RWPE2 (cell line): ENCODE measurements around the gene DHH.

Source experiments
- ATAC-seq: fragments of 200-7000 bp; cut with Tn5 transposase; 3 replicates; pipeline ENCODE4 v1.9.1; 2021; ENCODE audit warnings: low read depth
- DNase-seq: peaks from one replicate; pipeline ENCODE4 v3.0.0-alpha.2; 2020; ENCODE audit warnings: low spot score
- H3K27ac ChIP-seq: fragments of 450-650 bp; 2 replicates; pipeline ENCODE4 v1.5.1; 2017; ENCODE audit warnings: mild to moderate bottlenecking; ENCODE audit not compliant: poor library complexity, severe bottlenecking
- H3K27me3 ChIP-seq: fragments of 250-450 bp; sonication (Bioruptor Pico); 2 replicates; pipeline ENCODE4 v1.5.1; 2021; ENCODE audit warnings: mild to moderate bottlenecking, moderate library complexity; ENCODE audit not compliant: insufficient read depth, poor library complexity, severe bottlenecking
- H3K36me3 ChIP-seq: fragments of 250-450 bp; sonication (Bioruptor Pico); 2 replicates; pipeline ENCODE4 v1.5.1; 2020; ENCODE audit warnings: low read depth, mild to moderate bottlenecking, moderate library complexity
- H3K4me1 ChIP-seq: fragments of 250-450 bp; sonication (Bioruptor Pico); 2 replicates; pipeline ENCODE4 v1.5.1; 2021; ENCODE audit warnings: mild to moderate bottlenecking, moderate library complexity; ENCODE audit not compliant: insufficient read depth, poor library complexity, severe bottlenecking
- H3K4me3 ChIP-seq: fragments of 250-450 bp; sonication (Bioruptor Pico); 2 replicates; pipeline ENCODE4 v1.5.1; 2021; ENCODE audit warnings: mild to moderate bottlenecking, moderate library complexity; ENCODE audit not compliant: severe bottlenecking
- H3K9me3 ChIP-seq: fragments of 250-450 bp; sonication (Bioruptor Pico); 2 replicates; pipeline ENCODE4 v1.5.1; 2021; ENCODE audit warnings: mild to moderate bottlenecking, moderate library complexity; ENCODE audit not compliant: severe bottlenecking
- CTCF ChIP-seq: fragments of 450-650 bp; IDR thresholded peaks from one replicate; pipeline ENCODE4 v1.5.1; 2017; ENCODE audit warnings: mild to moderate bottlenecking, moderate library complexity; ENCODE audit not compliant: poor library complexity, severe bottlenecking

The DHH gene

GRCh38 chr12:49133590-49133989, 39.0 kb upstream of the DHH start:
- Histone ChIP-seq H3K27me3 (no peaks in the 10 kb centered on the region), H3K27ac (no peak overlapping the region), H3K36me3 (peaks cover 25% of the 10 kb centered on the region), H3K4me1 (peaks cover under 1% of the 10 kb centered on the region), H3K4me3 (no peak overlapping the region), H3K9me3 (no peaks in the 10 kb centered on the region)
- TF ChIP-seq CTCF: no peak
- ATAC-seq (no peak), DNase-seq (no peak)

- Histone ChIP-seq H3K36me3 (peaks cover 29% of the 10 kb centered on the region), H3K27ac (no peak overlapping the region), H3K4me1 (no peaks in the 10 kb centered on the region), H3K27me3 (no peaks in the 10 kb centered on the region), H3K4me3 (no peak overlapping the region), H3K9me3 (no peaks in the 10 kb centered on the region)
- TF ChIP-seq CTCF: no peak
- DNase-seq: no peak
- no peak for ATAC-seq
Observed at GRCh38 chr12:49133014-49133413, 38.4 kb upstream of the DHH start.

DNA sequence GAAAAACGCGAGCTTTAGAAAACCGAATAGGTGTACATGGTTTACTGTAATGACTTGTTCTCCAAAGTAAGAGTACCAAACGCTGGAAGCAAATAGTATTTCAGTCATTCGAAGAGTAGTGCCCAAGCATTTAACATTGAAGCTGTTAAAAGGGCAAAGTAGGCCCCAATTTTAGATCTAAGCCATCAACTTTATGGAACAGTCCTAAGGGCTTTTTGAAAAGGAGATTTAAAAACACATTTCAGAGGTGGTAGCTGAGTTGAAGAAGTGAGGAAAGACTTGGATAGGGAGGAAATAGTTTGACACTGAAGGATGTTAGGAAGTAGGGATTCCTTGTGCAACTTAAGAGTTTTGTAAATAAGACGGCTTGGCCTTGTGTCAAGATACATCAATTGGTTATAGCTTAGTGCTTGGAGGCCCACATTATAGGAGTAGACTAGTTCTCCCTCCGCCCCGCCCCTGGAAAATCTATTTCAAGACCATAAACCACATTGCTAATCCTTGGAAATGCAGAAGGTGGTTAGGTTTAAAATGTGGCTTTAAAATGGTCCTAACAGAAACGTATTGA, 37.4 kb upstream of the DHH start:
- Histone ChIP-seq H3K36me3 (peaks cover 39% of the 10 kb centered on the region), H3K4me1 (no peaks in the 10 kb centered on the region), H3K9me3 (no peaks in the 10 kb centered on the region), H3K27me3 (no peaks in the 10 kb centered on the region), H3K27ac (peak overlapping the region; percentile 96), H3K4me3 (peak overlapping the region; percentile 91)
- TF ChIP-seq CTCF: no peak
- DNase-seq: no peak
- 0 out of 3 replicates have a peak, but pooled peaks have one; percentile 1 for ATAC-seq

DNA sequence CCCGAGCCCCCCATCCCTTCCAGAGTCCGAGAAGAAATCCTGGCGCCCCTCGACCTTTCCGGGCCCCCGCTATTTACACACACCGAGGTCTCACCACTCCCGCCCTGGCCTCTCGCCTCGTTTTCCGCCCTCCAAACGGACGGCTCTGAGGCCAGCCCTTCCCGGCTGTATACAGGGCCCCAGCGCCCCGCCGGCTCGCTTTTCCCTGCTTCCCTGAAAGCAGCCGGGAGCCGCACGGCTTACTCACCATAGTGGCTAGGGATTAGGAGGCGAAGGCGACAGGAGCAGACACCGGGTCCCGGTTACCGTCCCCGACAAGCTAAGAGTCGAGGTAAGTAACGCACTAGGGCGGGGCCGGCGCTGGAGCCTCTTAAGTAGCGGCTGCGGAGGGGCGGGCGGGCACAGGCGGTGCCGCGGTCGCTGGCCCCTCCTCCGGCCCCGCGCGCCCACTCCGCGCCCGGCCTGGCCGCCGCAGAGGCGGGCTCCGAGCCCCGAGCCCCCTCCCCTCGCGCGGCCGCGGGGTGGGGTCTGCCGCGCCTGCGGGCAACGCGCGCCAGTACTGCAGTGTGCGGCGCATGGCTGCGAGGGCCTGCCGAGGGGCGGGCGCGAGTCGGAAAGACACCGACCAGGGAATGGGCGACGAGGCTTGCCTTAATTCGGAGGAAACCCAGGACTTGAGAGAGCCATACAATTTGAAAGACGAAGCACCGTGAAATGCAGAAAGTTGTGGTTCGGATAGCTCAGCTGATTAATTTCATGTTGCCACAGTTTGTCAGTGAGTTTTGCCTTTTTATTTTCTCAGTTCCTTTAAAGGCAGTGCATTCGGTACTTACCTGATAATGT, 36.7 kb upstream of the DHH start, which contains the start of gene TUBA1B:
TSS of gene TUBA1B (minus strand) at position 345 of the 843 bp plus-strand sequence. CDS start at position 250, 95 bp downstream.
- Histone ChIP-seq H3K36me3 (peaks cover 42% of the 10 kb centered on the region), H3K27ac (peak within 1 kb of the TSS; percentile 96), H3K9me3 (no peaks in the 10 kb centered on the region), H3K4me1 (no peaks in the 10 kb centered on the region), H3K4me3 (peak within 1 kb of the TSS; percentile 91), H3K27me3 (no peaks in the 10 kb centered on the region)
- peak; percentile 87 for DNase-seq
- peak; percentile 76 for ATAC-seq
- TF ChIP-seq CTCF: no peak
